ENCODE results near the gene MAP1B.

MAP1B gene

GRCh38 chr5:72231991-72232703 lies 124.9 kb downstream of the MAP1B start:
- no peak for DNase-seq

DNA sequence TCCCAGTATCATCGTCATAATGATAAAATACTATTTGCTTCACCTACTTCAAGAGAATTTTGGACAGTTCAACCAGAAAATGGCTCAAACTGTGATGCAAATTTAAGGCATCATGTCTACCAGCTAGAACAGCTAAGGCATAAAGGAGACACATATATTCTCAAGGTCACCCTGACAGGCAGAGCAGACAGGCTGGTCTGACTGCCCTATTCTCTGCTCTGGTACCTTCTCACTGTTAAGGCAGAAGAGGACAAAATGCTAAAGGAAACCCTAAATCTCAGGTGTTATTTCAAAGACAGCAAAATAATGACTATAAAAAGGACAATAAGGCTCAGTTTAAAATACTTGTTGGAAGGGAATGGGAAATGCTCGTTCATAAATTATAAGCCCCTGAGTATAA lies 125.6 kb downstream of the MAP1B start:
- no peak for DNase-seq

DNA sequence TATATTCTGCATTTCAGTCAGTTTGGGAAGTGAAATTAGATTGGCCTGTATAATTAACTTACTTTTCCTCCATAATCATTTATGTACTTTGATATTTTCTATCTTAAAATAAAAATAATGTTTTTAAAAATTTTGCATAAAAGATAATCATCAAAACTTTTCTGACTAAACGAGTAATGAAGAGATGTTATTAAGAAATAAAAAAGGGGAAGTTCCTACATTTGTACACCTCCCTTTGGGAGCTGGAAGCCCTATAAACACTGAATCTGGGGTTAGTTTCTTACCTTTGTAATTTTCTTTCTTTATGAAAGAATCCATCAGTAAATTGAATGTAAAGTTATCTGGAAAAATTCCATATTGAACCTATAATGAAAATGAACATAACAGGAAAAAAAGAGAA lies 126.6 kb downstream of the MAP1B start:
- DNase-seq: no peak

DNA sequence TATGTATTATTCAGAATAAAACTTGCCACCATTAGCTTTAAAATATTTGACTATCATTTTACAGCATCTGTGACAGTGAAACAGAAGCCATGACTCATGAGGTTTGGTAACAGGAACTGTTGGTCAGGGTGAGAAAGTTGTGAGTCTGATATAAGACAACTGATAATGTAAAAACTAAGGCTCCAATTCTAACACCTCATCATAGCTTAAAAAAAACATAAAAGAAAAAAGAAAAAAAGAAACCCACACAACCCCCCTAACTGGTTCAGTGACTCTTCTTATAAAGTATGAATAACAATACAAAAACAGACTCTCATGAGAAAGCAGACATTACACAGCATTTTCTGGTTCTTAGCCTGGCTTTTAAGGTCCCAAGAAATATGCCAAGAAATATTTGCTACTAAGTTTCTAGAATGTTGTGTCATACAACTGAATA lies 127.0 kb downstream of the MAP1B start:
- DNase-seq: no peak

GRCh38 chr5:72234868-72235267 lies 127.6 kb downstream of the MAP1B start:
- no peak for DNase-seq

DNA sequence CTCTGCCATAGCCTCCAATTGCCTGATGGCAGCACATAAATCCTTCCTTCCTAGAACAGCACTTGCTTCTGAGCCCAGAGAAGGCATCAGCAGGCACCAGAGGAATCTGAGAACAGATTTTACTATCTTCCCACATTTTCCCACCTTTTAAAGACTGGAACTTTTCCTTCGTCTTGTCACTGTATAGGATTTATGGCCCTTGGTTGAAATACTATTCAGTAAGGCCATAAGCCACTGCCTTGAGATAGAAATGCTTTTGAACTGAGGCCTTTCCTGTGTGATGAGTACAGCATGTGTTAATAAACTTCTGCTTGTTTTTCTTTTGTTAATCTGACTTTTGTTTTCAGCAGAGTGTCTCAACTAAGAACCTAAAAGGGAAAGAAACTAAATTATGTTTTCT lies 128.4 kb downstream of the MAP1B start:
- DNase-seq: no peak

- DNase-seq: no peak
Observed at GRCh38 chr5:72237415-72237814, 130.1 kb downstream of the MAP1B start.

- DNase-seq: no peak
Observed at GRCh38 chr5:72237879-72238278, 130.6 kb downstream of the MAP1B start.

DNA sequence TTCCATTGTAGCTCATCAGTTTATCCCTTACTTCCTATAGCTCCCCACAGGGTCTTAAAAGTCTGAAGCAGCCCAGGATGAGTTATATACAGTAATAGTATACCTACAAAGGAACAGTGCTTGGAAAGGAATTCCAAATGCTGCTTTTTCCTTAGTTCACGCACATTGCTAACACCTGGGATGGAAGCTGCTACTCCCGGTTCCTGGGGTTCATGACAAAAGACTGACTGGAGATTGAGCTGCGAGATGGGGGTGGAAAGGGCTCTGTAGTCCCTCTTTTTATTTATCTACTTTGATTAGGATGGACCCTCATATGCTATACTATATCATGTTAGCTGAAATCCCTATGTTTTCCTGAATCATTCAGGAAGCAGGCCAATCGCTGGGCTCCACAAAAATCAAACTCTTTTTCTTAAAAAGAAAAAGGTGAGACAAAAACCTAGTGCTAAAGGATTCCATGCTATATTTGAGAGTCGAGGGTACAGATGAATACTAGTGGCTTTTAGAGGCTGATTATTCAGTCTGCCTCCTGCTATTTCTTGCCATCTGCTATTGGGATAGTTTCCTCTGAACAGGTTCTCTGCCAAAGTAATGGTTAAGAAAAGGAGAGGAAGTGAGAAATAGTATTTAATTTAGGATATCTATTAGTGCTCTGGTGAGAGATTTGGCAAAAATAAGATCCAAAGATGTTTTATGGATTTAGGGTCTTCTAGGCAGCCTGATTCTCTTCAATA lies 131.6 kb downstream of the MAP1B start:
- DNase-seq: no peak

GRCh38 chr5:72241346-72242003 lies 134.2 kb downstream of the MAP1B start:
- no peak for DNase-seq

DNA sequence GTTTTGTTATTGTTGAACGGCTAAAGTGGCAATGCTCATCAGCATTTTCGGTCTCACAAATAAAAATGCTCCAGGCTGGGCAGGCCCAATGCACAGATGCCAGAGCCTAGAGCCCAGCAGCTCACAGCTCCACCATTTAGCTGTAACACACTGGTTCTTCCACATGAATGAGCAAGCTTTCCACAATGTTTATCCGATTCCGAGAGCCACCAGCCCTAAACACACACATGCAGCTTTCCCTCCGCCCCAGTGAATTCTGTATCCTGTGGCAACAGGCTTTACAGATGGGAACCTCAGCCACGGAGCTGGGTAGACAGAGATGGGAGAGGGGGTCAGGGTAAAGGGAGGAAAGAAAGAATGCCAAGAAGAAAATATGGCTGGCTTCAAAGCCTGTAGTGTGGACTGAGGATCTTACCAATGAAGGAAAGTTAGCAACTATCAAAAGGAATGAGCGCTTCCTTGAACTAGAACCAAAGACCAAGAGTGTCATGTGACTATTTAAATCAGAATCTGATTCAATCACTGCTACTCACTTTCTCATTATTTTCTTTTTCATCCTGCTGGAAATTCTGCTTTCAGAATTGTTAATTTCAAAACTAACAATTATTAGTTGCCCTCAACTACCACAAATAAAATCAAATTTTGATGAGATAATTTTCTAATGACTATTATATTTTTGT lies 135.7 kb downstream of the MAP1B start:
- DNase-seq: no peak

GRCh38 chr5:72243706-72244105 lies 136.4 kb downstream of the MAP1B start:
- no peak for DNase-seq

DNA sequence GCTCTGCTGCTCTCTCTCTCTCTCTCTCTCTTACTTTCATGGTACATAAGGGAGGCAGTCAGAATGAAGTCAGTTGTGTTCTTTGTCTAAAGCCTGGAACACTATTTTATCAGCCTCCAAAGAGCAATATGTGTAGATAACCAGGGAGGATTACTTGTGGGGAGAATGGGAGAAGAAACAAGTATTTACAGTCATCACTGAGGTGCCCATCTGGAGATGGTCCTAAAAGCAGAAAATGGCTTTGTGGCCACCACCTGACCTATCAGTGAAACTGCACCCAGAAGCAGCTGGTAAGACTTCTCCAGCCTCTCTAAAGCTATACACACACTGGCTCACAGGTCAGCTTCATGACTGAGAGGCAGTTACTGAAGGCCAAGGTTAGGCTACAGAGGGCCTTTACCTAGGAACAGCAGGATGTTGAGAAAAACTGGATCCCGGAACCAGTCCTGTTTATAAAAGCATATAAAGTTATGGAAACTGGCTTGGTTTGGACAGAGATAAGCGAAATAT lies 137.6 kb downstream of the MAP1B start:
- DNase-seq: no peak

- no peak for DNase-seq
Observed at GRCh38 chr5:72245546-72245945, 138.3 kb downstream of the MAP1B start.

DNA sequence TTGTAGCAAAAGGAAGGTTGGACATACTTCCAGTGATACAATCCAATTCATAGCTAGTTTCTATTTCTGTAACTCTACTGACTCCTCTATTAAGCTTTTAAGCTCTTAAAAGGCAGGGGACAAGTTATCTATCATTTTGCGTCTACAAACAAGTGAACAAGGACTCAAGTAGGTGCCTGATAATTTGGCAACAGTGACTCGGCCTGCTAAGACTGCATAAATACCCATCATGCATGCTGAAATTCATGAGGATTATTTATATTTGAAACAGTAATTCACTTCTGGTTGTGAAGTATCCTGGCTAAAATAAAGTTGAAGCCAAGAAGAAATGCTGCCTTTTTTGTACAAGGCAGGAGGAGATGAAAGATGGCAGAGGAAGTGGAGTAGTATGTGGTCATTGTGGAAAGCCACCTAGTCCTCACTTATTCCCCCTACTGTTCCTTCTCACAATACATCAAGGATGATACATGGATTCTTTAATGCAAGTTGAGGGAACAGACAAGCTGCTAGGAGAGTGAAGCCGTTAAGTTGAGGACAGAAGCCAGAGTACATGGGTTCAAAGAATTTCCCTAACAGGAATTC lies 138.8 kb downstream of the MAP1B start:
- DNase-seq: no peak

DNA sequence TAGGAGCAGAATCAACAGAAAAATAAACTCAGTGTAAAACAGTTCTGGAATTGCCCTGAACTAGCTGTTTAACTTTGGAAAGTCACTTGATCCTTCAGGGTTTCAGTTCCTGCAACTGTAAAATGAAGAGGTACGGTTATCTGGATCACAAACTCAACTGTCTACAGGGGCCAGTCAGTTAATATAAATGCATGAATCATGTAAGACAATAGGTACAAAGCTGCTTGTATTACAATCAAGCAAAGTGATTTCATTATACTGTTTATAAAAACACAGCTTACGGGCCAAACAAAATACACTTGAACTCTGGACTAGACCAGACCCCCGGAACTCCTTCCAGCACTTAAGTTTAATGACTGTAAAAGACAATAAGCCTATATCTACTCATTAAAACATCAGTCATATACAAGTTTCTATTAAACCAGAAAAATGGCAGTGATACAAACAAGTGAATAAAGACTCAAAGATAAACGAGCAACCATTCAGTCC lies 139.7 kb downstream of the MAP1B start:
- no peak for DNase-seq

DNA sequence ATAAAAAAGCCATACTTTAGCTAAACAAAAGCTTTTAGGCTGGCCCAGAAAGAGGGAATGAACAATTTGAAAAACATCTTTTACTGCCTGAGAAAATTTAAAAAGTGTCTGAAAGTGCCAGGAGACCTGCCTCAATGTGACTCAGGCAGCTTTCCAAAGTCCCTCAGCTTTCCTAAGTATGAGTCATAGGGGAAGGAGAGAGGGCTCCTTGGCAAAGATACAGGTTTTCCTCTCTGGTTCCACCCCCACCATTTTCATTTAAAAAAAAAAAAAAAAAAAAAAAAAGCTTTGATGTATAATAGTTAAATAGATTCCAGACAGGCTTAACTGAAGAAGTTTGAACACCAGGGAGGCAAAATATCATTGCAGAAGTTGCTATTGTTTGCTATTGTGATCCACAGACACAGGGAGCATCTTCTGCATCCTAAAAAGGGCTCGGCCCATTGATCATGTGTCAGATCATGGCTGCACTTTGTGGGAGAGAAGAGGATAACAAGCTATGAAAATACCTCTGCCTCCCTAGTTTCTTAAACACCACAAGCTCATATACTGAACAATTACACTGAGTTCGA lies 141.2 kb downstream of the MAP1B start:
- no peak for DNase-seq

GRCh38 chr5:72251386-72251785 lies 144.1 kb downstream of the MAP1B start:
- DNase-seq: no peak

- no peak for DNase-seq
Observed at GRCh38 chr5:72252008-72252407, 144.7 kb downstream of the MAP1B start.

DNA sequence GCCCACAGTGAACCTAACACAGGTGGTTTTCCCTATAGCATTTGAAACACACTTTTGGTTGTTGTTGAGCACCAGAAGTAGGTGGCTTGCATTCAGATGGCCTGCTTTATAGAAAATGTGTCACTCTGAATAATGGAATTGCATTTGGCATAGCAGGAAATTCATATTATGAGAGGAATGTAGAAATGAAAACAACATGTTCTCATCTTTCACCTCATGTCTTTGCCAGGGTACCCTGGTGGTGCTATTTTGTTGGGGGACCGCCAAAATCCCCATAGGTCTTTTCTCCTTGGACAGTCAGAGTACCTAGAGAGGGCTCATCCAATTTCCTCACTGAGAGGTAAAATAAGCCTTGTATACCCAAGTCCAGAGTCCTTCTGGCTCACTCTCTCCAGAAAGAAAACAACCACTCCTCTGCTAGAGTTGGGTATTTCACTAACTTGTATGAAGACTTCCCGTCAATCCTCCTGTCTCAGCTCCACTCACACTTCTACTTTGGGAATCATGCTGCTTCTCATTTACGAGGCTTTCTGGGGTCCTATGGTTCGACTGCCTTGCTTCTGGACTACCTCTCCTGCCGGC lies 145.4 kb downstream of the MAP1B start:
- DNase-seq: no peak

DNA sequence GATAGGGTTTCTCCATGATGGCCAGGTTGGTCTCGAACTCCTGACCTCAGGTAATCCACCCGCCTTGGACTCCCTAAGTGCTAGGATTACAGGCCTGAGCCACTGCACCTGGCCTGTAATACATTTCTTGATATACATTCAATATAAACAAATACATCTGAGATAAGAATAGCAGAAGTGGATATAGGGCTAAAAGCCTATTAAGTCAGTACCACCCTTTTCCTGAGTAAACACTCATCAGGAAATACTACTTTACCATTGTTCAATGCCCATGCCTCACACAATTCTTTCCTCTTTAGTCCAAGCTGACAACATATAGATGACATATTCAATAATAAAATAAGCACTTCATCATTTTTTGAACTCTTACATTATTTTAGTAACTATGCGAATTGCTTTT lies 148.0 kb downstream of the MAP1B start:
- no peak for DNase-seq

- DNase-seq: no peak
Observed at GRCh38 chr5:72255670-72256069, 148.4 kb downstream of the MAP1B start.

All from activated CD4-positive, alpha-beta T cell treated with anti-CD3 and anti-CD28 coated beads, Interleukin-2, amount 50 U/mL, for 48 hours (primary cell).